ENCODE measurements around the gene RPAP2. TPM values are rescaled to one million over a fixed set of nuclear protein-coding genes. Genes with fewer than 3 reads are reported as not detected.

The RPAP2 gene
- total RNA-seq, 1 experiment from 2014 or later = 19.8 TPM

DNA sequence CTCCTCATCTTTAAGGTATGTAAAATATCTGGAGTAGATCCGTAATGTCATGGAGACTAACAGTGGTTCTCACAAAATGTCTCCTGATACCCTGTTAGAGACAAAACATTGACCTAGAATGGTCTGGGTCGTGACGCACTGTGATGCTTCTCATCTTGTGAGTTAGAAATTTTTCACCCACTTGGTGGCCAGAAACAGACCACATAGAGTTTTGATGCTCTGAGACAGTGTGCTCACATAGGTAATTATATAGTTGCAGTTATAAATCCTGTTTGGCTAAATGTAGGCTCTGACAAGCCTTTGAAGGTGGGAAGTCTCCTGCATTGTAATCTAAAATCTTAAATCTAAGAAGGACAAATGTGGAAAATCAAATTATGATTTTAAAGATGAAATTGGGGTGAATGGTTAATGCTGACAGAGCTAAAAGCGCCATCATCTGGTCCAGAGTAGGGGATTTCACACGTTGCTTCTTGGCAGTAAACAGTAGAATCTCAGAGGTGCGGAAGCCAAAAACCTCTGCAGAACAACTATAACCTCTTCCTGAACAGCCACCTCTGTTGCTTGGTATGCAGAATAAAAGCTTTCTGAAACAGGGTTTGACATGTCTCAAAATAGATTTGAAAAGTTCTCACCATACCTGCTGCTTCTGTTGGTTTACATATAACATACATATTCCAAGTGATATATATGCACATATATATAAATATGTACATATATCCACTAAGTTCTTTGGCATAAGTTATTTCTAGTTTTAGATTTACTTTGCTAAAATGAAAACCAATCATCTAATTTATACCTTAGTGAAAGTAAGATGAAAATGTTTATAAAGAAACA, 17.1 kb downstream of the RPAP2 start:
- ATAC-seq (no peak), DNase-seq (ENCODE audit: low spot score) (no peak)
- Mint-ChIP-seq H3K4me1 (no peaks in the 10 kb centered on the region), H3K9me3 (no peaks in the 10 kb centered on the region), H3K27me3 (ENCODE audit: low read depth) (no peaks in the 10 kb centered on the region), H3K36me3 (peaks cover 13% of the 10 kb centered on the region), H3K27ac (no peak overlapping the region), H3K4me3 (no peak overlapping the region)
- CTCF ChIA-PET = no interaction called here
- POLR2A ChIA-PET = interaction anchor here (0.9 kb wide), 1 partner anchor 17 kb away, joined by 4 read pairs; the partner anchor contains the start of genes GLMN and RPAP2
- TF ChIP-seq, protein P1, sequence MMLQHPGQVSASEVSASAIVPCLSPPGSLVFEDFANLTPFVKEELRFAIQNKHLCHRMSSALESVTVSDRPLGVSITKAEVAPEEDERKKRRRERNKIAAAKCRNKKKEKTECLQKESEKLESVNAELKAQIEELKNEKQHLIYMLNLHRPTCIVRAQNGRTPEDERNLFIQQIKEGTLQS (CRISPR knock-in tag; conservative IDR thresholded peaks at IDR 0.05) = no peak
- no peak for TF ChIP-seq ZNF317 (CRISPR knock-in tag; IDR thresholded peaks at IDR 0.05; ENCODE audit: borderline replicate concordance, low read depth)
- TF ChIP-seq, protein P2, sequence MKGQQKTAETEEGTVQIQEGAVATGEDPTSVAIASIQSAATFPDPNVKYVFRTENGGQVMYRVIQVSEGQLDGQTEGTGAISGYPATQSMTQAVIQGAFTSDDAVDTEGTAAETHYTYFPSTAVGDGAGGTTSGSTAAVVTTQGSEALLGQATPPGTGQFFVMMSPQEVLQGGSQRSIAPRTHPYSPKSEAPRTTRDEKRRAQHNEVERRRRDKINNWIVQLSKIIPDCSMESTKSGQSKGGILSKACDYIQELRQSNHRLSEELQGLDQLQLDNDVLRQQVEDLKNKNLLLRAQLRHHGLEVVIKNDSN (CRISPR knock-in tag; IDR thresholded peaks at IDR 0.05) = no peak
- TF ChIP-seq RORB (CRISPR knock-in tag; IDR thresholded peaks at IDR 0.05) = no peak
- TF ChIP-seq NFE2L1 (CRISPR knock-in tag; IDR thresholded peaks at IDR 0.05) = no peak
- TF ChIP-seq, protein P3, sequence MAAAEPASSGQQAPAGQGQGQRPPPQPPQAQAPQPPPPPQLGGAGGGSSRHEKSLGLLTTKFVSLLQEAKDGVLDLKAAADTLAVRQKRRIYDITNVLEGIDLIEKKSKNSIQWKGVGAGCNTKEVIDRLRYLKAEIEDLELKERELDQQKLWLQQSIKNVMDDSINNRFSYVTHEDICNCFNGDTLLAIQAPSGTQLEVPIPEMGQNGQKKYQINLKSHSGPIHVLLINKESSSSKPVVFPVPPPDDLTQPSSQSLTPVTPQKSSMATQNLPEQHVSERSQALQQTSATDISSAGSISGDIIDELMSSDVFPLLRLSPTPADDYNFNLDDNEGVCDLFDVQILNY (CRISPR knock-in tag; IDR thresholded peaks at IDR 0.05) = no peak
- TF ChIP-seq, protein P4, sequence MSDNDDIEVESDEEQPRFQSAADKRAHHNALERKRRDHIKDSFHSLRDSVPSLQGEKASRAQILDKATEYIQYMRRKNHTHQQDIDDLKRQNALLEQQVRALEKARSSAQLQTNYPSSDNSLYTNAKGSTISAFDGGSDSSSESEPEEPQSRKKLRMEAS (CRISPR knock-in tag; IDR thresholded peaks at IDR 0.05) = no peak
- no peak for TF ChIP-seq TEAD1 (CRISPR knock-in tag; IDR thresholded peaks at IDR 0.05)
- no peak for TF ChIP-seq ZNF232 (CRISPR knock-in tag; IDR thresholded peaks at IDR 0.05)
- TF ChIP-seq, protein P5, sequence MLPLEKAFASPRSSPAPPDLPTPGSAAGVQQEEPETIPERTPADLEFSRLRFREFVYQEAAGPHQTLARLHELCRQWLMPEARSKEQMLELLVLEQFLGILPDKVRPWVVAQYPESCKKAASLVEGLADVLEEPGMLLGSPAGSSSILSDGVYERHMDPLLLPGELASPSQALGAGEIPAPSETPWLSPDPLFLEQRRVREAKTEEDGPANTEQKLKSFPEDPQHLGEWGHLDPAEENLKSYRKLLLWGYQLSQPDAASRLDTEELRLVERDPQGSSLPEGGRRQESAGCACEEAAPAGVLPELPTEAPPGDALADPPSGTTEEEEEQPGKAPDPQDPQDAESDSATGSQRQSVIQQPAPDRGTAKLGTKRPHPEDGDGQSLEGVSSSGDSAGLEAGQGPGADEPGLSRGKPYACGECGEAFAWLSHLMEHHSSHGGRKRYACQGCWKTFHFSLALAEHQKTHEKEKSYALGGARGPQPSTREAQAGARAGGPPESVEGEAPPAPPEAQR (CRISPR knock-in tag; IDR thresholded peaks at IDR 0.05) = no peak
- TF ChIP-seq, protein P6, sequence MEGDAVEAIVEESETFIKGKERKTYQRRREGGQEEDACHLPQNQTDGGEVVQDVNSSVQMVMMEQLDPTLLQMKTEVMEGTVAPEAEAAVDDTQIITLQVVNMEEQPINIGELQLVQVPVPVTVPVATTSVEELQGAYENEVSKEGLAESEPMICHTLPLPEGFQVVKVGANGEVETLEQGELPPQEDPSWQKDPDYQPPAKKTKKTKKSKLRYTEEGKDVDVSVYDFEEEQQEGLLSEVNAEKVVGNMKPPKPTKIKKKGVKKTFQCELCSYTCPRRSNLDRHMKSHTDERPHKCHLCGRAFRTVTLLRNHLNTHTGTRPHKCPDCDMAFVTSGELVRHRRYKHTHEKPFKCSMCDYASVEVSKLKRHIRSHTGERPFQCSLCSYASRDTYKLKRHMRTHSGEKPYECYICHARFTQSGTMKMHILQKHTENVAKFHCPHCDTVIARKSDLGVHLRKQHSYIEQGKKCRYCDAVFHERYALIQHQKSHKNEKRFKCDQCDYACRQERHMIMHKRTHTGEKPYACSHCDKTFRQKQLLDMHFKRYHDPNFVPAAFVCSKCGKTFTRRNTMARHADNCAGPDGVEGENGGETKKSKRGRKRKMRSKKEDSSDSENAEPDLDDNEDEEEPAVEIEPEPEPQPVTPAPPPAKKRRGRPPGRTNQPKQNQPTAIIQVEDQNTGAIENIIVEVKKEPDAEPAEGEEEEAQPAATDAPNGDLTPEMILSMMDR (IDR thresholded peaks at IDR 0.05) = no peak
- TF ChIP-seq SMAD3 (CRISPR knock-in tag; IDR thresholded peaks at IDR 0.05; ENCODE audit: borderline replicate concordance) = no peak
- TF ChIP-seq NR3C1 (CRISPR knock-in tag; conservative IDR thresholded peaks at IDR 0.05; ENCODE audit: low read depth) = no peak
- TF ChIP-seq, protein P7, sequence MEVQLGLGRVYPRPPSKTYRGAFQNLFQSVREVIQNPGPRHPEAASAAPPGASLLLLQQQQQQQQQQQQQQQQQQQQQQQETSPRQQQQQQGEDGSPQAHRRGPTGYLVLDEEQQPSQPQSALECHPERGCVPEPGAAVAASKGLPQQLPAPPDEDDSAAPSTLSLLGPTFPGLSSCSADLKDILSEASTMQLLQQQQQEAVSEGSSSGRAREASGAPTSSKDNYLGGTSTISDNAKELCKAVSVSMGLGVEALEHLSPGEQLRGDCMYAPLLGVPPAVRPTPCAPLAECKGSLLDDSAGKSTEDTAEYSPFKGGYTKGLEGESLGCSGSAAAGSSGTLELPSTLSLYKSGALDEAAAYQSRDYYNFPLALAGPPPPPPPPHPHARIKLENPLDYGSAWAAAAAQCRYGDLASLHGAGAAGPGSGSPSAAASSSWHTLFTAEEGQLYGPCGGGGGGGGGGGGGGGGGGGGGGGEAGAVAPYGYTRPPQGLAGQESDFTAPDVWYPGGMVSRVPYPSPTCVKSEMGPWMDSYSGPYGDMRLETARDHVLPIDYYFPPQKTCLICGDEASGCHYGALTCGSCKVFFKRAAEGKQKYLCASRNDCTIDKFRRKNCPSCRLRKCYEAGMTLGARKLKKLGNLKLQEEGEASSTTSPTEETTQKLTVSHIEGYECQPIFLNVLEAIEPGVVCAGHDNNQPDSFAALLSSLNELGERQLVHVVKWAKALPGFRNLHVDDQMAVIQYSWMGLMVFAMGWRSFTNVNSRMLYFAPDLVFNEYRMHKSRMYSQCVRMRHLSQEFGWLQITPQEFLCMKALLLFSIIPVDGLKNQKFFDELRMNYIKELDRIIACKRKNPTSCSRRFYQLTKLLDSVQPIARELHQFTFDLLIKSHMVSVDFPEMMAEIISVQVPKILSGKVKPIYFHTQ (CRISPR knock-in tag; IDR thresholded peaks at IDR 0.05) = no peak
- TF ChIP-seq, protein P8, sequence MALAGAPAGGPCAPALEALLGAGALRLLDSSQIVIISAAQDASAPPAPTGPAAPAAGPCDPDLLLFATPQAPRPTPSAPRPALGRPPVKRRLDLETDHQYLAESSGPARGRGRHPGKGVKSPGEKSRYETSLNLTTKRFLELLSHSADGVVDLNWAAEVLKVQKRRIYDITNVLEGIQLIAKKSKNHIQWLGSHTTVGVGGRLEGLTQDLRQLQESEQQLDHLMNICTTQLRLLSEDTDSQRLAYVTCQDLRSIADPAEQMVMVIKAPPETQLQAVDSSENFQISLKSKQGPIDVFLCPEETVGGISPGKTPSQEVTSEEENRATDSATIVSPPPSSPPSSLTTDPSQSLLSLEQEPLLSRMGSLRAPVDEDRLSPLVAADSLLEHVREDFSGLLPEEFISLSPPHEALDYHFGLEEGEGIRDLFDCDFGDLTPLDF (CRISPR knock-in tag; IDR thresholded peaks at IDR 0.05) = no peak
- TF ChIP-seq, protein P9, sequence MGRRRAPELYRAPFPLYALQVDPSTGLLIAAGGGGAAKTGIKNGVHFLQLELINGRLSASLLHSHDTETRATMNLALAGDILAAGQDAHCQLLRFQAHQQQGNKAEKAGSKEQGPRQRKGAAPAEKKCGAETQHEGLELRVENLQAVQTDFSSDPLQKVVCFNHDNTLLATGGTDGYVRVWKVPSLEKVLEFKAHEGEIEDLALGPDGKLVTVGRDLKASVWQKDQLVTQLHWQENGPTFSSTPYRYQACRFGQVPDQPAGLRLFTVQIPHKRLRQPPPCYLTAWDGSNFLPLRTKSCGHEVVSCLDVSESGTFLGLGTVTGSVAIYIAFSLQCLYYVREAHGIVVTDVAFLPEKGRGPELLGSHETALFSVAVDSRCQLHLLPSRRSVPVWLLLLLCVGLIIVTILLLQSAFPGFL (CRISPR knock-in tag; IDR thresholded peaks at IDR 0.05; ENCODE audit: borderline replicate concordance) = no peak
- TF ChIP-seq SMAD4 (CRISPR knock-in tag; IDR thresholded peaks at IDR 0.05) = no peak

Data from WTC11 (cell line).